Measurements from ENCODE around the gene TFB1M. TPM values are rescaled to one million over a fixed set of nuclear protein-coding genes. Genes with fewer than 3 reads are reported as not detected.

TFB1M gene
- total RNA-seq, 1 donor = 18.8 TPM

GRCh38 chr6:155325700-155326516 lies 11.6 kb upstream of the TFB1M start:
- Histone ChIP-seq H2AFZ (ENCODE audit: low read length) (peak overlapping the region; percentile 53), H3K27ac (ENCODE audit: low read depth, low read length) (no peak overlapping the region), H3K9me3 (ENCODE audit: low read depth, low read length) (no peaks in the 10 kb centered on the region), H3K27me3 (ENCODE audit: insufficient read depth, low read length) (no peaks in the 10 kb centered on the region), H3K36me3 (ENCODE audit: insufficient read depth, low read length) (no peaks in the 10 kb centered on the region), H3K4me3 (ENCODE audit: insufficient read depth, low read length) (no peak overlapping the region), H3K4me2 (ENCODE audit: insufficient read depth, low read length) (no peak overlapping the region), H3K79me2 (ENCODE audit: insufficient read depth, low read length) (no peaks in the 10 kb centered on the region), H4K20me1 (ENCODE audit: insufficient read depth, low read length) (no peaks in the 10 kb centered on the region), H3K4me1 (ENCODE audit: insufficient read depth, low read length) (peaks cover 6% of the 10 kb centered on the region)
- TF ChIP-seq CTCF (IDR thresholded peaks at IDR 0.05; ENCODE audit: extremely low read depth, low read depth, low read length) = no peak
- DNase-seq (ENCODE audit: insufficient read length, low spot score, missing footprints) = peak; percentile 31

- TF ChIP-seq CTCF (IDR thresholded peaks at IDR 0.05; ENCODE audit: extremely low read depth, low read depth, low read length) = no peak
- no peaks in the 10 kb centered on the region for H3K36me3 ChIP-seq (ENCODE audit: insufficient read depth, low read length)
- no peak overlapping the region for H2AFZ ChIP-seq (ENCODE audit: low read length)
- no peak overlapping the region for H3K4me3 ChIP-seq (ENCODE audit: insufficient read depth, low read length)
- H3K79me2 ChIP-seq (ENCODE audit: insufficient read depth, low read length) = no peaks in the 10 kb centered on the region
- no peaks in the 10 kb centered on the region for H3K27me3 ChIP-seq (ENCODE audit: insufficient read depth, low read length)
- no peak overlapping the region for H3K4me2 ChIP-seq (ENCODE audit: insufficient read depth, low read length)
- H3K9me3 ChIP-seq (ENCODE audit: low read depth, low read length) = no peaks in the 10 kb centered on the region
- DNase-seq (ENCODE audit: insufficient read length, low spot score, missing footprints) = no peak
- H4K20me1 ChIP-seq (ENCODE audit: insufficient read depth, low read length) = no peaks in the 10 kb centered on the region
- peaks cover 6% of the 10 kb centered on the region for H3K4me1 ChIP-seq (ENCODE audit: insufficient read depth, low read length)
- no peak overlapping the region for H3K27ac ChIP-seq (ENCODE audit: low read depth, low read length)
Measured at GRCh38 chr6:155324993-155325392, 10.7 kb upstream of the TFB1M start.

- Histone ChIP-seq H3K27ac (ENCODE audit: low read depth, low read length) (no peak overlapping the region), H2AFZ (ENCODE audit: low read length) (peak overlapping the region; percentile 25), H3K4me2 (ENCODE audit: insufficient read depth, low read length) (no peak overlapping the region), H4K20me1 (ENCODE audit: insufficient read depth, low read length) (no peaks in the 10 kb centered on the region), H3K79me2 (ENCODE audit: insufficient read depth, low read length) (no peaks in the 10 kb centered on the region), H3K36me3 (ENCODE audit: insufficient read depth, low read length) (no peaks in the 10 kb centered on the region), H3K9me3 (ENCODE audit: low read depth, low read length) (no peaks in the 10 kb centered on the region), H3K4me3 (ENCODE audit: insufficient read depth, low read length) (no peak overlapping the region), H3K27me3 (ENCODE audit: insufficient read depth, low read length) (no peaks in the 10 kb centered on the region), H3K4me1 (ENCODE audit: insufficient read depth, low read length) (peaks cover 6% of the 10 kb centered on the region)
- DNase-seq (ENCODE audit: insufficient read length, low spot score, missing footprints) = peak; percentile 9
- TF ChIP-seq CTCF (IDR thresholded peaks at IDR 0.05; ENCODE audit: extremely low read depth, low read depth, low read length) = no peak
Measured at GRCh38 chr6:155324172-155324571, 9.9 kb upstream of the TFB1M start.

GRCh38 chr6:155319902-155320301 lies 5.6 kb upstream of the TFB1M start:
- no peak for TF ChIP-seq CTCF (IDR thresholded peaks at IDR 0.05; ENCODE audit: extremely low read depth, low read depth, low read length)
- Histone ChIP-seq H3K27me3 (ENCODE audit: insufficient read depth, low read length) (no peaks in the 10 kb centered on the region), H3K9me3 (ENCODE audit: low read depth, low read length) (no peaks in the 10 kb centered on the region), H3K27ac (ENCODE audit: low read depth, low read length) (no peak overlapping the region), H3K4me2 (ENCODE audit: insufficient read depth, low read length) (no peak overlapping the region), H3K79me2 (ENCODE audit: insufficient read depth, low read length) (no peaks in the 10 kb centered on the region), H3K4me1 (ENCODE audit: insufficient read depth, low read length) (peaks cover 4% of the 10 kb centered on the region), H3K36me3 (ENCODE audit: insufficient read depth, low read length) (no peaks in the 10 kb centered on the region), H4K20me1 (ENCODE audit: insufficient read depth, low read length) (no peaks in the 10 kb centered on the region), H3K4me3 (ENCODE audit: insufficient read depth, low read length) (no peak overlapping the region), H2AFZ (ENCODE audit: low read length) (no peak overlapping the region)
- DNase-seq (ENCODE audit: insufficient read length, low spot score, missing footprints) = no peak
